ENCODE data around the gene CREB3L2.

Gene CREB3L2

GRCh38 chr7:137893143-137893742, 108.6 kb downstream of the CREB3L2 start:
- DNase-seq: no peak

GRCh38 chr7:137891016-137891655, 110.8 kb downstream of the CREB3L2 start:
- no peak for DNase-seq

GRCh38 chr7:137890449-137890921, 111.4 kb downstream of the CREB3L2 start:
- no peak for DNase-seq

GRCh38 chr7:137888241-137888640, 113.6 kb downstream of the CREB3L2 start:
- DNase-seq: no peak

GRCh38 chr7:137886746-137887145, 115.1 kb downstream of the CREB3L2 start:
- DNase-seq: no peak

- no peak for DNase-seq
Measured at GRCh38 chr7:137886281-137886680, 115.6 kb downstream of the CREB3L2 start.

- DNase-seq: no peak
Measured at GRCh38 chr7:137885678-137886077, 116.2 kb downstream of the CREB3L2 start.

GRCh38 chr7:137882806-137883205, 119.1 kb downstream of the CREB3L2 start:
- DNase-seq: no peak

GRCh38 chr7:137882261-137882668, 119.6 kb downstream of the CREB3L2 start:
- no peak for DNase-seq

- no peak for DNase-seq
Measured at GRCh38 chr7:137881607-137882260, 120.2 kb downstream of the CREB3L2 start.

GRCh38 chr7:137880432-137880831, 121.5 kb downstream of the CREB3L2 start:
- DNase-seq: no peak

- DNase-seq: no peak
Measured at GRCh38 chr7:137879357-137880158, 122.3 kb downstream of the CREB3L2 start.

- DNase-seq: no peak
Measured at GRCh38 chr7:137878333-137878961, 123.4 kb downstream of the CREB3L2 start.

- no peak for DNase-seq
Measured at GRCh38 chr7:137877027-137877675, 124.7 kb downstream of the CREB3L2 start.

GRCh38 chr7:137875746-137876145, 126.1 kb downstream of the CREB3L2 start:
- DNase-seq: no peak

GRCh38 chr7:137873979-137874777, 127.7 kb downstream of the CREB3L2 start:
- DNase-seq: no peak

GRCh38 chr7:137873524-137873923, 128.4 kb downstream of the CREB3L2 start:
- DNase-seq: no peak

- DNase-seq: no peak
Measured at GRCh38 chr7:137871170-137871915, 130.5 kb downstream of the CREB3L2 start.

- DNase-seq: no peak
Measured at GRCh38 chr7:137870684-137871083, 131.2 kb downstream of the CREB3L2 start.

GRCh38 chr7:137870078-137870477, 131.8 kb downstream of the CREB3L2 start:
- no peak for DNase-seq

GRCh38 chr7:137869260-137869659, 132.6 kb downstream of the CREB3L2 start:
- no peak for DNase-seq

Data from NCI-H524 treated with DMSO at 0.1 percent for 48 hours (cell line).